Measurements from ENCODE around the gene SMIM30.
"Not testable (repeated sequence)": the region's sequence is repeated elsewhere in the genome, so short reads cannot be mapped to it uniquely, and the experiment has no call there.

Gene SMIM30

GRCh38 chr7:113118074-113118959 is at the start of gene SMIM30:
Gene SMIM30, minus strand, starts transcription at chr7:113118554. Its CDS starts 976 bp downstream, at chr7:113117578.
- DNase-seq: peak in 55 of 56 donors; percentile 16 to 96 (median 85)

- not testable (repeated sequence) for DNase-seq
These were observed 47.8 kb upstream of the SMIM30 start for GRCh38 chr7:113166176-113166575.

DNA sequence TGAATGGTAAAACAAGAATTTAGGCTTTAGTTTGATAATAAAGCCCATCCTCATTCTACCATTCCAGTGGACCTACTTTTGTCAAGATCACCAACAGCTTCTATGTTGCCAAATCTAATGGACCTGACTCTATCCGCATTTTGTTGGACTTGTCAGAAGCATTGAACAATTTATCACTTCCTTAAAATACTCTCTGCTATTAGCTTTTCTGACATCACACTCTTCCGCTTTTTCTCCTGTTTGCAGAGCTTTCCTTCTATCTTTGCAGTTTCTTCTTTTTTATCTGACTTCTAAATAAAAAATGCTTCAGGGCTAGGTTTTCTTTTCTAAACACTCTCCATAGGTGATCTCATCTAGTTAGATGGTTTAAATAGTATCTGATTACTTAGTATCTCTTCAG is 42.7 kb upstream of the SMIM30 start:
- DNase-seq: no peak

DNA sequence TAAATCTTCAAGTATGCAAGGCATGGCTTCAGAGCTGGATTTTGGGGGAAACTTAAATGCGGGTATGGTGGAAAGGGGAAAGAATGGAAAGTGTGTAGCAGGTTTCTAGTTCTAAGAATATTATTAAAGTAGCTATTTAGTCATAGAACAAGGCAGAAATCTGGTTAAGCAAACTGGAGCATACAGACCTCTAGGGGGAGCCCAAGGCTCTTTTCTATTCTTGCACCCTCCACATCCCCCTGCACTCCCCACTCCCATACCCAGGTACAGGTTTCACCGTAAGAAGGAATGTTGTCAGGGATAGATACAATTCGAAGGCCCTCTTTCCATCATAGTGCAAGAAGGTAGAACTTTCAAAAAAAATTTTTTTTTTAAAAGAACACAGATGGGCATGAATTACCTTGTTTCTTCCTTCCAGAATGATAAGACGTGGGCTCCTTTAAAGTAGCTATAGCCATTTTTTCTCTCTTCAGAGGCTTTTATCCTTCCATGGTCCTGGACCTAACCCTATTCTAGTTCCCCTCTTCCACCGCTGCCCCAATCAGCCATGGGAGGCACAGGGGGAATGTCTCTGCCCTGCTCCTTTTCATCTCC is 41.5 kb upstream of the SMIM30 start:
- DNase-seq: no peak

GRCh38 chr7:113158756-113159155 is 40.4 kb upstream of the SMIM30 start:
- DNase-seq: no peak

- DNase-seq: no peak
These were observed 35.8 kb upstream of the SMIM30 start for GRCh38 chr7:113154117-113154516.

DNA sequence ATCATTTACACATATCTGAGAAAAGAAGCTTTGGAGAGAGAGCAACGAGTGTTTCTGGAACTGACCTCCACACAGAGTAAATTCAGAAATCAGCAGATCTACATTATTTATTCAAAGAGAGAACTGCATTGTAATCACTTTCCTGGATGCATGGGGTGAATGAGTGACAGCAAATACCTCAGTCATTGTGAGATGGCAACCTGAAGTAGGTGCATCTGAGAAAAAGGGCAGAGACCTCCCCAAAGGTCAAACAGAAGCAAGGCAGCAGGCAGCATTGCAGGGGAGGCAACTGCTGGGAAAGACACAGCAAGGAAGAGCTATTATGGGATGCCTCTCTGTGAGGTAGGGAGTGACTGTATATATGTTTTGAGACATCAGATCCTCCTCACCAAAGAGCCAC is 26.5 kb upstream of the SMIM30 start:
- no peak for DNase-seq

DNA sequence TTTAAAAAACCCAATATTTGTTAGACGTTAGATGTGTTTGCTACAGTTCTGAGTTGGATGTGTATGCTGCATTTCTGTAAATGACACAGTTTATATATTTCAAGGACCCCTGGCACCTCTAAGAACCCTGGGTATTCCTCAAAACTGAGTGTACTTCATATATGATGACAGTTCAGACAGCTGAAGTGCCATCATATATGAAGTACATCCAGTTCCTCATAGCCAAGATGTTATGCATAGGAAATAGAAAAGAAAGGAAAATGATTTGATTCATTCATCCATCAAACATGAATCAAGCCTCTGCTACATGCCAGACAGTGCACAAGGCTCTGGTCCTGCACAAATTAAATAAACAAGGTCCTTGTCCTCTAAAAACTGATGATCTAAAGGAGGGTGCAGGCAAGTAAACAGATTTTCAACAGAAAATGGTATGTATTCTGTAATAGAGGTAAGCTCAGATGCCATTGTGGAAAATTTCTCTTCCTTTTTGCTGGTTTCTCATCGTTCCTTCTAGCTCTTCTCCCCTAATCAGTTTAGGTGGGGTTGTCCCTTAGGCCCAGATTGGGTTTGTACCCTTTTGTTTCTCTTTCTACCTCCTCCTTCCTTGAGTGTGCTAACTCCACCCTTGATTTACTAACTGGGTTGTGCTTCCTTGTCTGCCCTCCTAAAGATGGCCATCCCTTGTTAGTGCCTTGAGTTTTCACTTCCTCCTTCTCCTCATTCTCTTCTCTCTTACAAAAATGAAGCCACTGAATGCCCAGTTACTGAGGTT is 25.3 kb upstream of the SMIM30 start:
- DNase-seq: no peak

- peak in 1 of 56 donors; percentile 2 for DNase-seq
These were observed 24.2 kb upstream of the SMIM30 start for GRCh38 chr7:113142385-113143119.

DNA sequence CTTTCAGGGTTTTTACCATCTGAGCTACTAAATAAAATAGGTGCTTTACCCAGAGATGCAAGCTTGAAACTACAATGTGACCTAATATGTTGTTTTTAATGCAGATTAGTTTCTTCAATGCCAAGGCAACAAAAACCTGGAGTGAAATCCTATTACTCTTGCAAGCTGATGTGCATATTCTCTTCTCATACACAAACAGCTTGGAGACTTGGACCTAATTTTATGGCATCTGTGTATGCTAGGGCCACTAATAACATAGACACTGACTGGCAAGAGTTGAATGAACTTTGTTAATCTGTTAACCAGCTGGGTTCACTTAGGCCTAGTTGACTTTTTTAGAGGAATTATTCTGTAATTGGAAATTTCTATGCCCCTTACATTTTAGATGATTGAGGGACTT is 23.4 kb upstream of the SMIM30 start:
- DNase-seq: no peak

- DNase-seq: no peak
These were observed 22.6 kb upstream of the SMIM30 start for GRCh38 chr7:113140956-113141355.

- no peak for DNase-seq
These were observed 18.9 kb upstream of the SMIM30 start for GRCh38 chr7:113137241-113137640.

DNA sequence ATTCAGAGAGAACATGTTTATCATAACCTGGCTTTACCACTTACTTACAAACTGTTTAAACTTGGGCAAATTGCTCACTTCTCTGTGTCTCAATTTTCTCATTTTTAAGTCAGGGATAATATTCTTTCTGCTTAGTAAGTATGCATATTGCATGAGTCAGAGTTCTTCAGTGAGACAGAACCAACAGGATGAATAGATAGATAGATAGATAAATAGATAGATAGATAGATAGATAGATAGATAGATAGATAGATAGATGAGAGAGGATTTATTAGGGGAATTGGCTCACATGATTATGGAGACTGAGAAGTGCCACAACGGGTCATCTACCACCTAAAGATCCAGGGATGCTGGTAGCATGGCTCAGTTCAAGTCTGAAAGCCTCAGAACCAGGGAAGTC is 15.7 kb upstream of the SMIM30 start:
- no peak for DNase-seq

DNA sequence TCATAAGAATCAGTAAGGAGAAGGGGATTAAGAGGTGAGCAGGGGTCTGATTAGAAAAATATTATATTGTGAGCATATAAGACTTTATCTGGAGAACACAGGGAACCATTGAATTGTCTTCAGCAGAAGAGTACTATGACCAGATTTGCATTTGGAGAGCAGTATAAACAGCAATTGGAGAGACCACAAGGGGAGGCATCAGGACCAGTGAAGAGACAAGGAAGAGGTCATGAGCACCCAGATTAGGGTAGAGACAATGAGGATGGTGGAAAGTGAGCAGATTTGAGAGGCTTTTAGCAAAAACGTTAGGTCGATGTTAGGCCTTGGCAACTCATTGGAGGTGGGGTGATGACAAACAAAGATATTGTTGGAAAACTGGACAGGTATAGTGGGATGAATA is 13.0 kb upstream of the SMIM30 start:
- no peak for DNase-seq

DNA sequence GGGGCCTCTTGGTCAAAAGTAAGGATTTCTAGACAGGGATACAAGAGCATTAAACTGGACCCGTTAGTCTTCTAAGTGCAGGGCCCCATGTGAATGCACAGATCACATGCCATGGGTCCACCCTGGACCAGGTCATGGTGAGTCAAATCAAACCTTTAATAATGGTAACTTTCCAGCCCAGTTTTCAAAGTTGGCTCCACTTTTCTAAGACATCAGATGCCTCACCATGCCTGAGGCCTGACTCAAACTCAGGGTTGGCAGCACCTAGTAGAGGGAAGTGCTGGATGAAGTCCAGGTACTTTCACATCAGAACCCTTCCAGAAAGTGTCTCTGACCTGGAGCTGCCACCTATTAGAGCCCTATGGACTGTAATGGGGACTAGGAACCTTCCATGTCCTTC is 9.7 kb upstream of the SMIM30 start:
- DNase-seq: no peak

DNA sequence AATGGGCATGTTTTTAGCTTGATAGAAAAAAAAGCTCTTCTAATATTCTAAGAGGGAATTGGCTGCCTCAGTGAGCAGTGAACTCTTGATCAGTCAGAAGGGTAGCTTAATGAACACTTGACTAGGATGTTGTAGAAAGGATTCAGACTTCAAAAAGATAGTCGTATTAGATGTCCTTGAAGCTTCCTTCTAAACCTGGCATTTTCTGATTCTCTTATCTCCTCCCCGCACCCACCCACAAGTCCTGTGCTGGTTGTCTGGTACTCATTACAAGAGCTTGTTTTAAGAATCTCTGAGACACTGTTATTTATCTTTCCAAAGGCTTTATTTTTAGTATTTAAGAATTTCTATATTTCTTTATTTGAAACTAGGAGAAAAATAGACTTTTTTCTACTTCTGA is 7.4 kb upstream of the SMIM30 start:
- no peak for DNase-seq

DNA sequence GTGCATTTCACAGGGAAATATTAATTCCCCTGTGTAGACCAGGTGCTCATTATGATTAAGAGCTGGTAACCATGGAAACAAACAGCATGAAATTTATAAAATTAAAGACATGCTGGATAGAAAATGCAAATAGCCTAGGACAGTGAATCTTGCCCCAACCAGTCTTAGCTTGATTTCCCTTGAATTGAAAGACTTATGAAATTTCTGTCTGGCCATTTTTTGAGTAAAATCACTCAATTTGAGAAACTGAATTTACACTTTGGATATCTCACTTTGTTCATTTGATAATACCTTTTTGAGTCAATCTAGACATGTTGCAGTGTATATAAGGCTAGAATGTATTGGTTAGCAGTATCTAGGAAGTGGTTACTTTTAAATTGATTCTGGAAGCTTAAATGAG is 4.4 kb upstream of the SMIM30 start:
- no peak for DNase-seq

- no peak for DNase-seq
These were observed 2.3 kb upstream of the SMIM30 start for GRCh38 chr7:113120647-113121046.

DNA sequence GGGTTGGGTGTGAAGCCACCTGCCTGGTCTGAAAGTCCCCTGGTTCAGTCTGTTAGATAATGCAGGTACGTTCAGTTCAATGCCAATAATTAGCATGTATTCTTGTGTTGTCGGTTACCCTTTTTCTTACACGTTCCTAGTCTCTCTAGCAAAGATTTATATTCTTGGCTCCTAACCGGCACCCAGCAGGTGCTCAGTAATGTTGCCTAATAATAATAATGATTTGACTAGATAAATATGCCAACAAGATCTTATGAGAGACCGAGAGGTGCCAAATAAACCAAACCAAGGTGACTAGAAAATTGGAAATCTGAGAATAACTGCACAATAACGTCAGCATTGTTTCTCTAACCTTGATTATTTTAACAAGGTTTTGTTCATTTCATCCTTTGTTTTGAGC is 1.1 kb upstream of the SMIM30 start:
- no peak for DNase-seq

GRCh38 chr7:113117374-113117774 is 980 bp downstream of the SMIM30 start:
- DNase-seq: not testable (repeated sequence)

DNA sequence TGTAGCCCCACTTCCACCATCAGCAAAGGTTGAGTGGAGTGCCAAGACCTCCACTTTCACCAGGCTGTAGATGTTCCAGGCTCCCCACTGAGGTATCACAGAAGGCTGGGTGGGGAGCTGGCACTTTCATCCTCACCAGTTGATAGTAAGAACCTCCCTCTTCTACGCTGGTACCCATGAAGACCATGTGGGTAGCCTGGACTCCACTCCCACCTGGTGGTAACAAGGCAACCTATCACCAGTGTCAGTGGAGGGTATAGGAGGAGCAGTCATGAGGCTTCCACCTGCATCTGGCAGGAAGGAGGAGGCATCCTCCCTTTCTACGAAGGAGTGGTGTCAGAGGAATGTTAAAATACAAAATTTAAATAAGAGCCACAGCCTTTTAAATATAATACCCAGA is 4.4 kb downstream of the SMIM30 start:
- no peak for DNase-seq

DNA sequence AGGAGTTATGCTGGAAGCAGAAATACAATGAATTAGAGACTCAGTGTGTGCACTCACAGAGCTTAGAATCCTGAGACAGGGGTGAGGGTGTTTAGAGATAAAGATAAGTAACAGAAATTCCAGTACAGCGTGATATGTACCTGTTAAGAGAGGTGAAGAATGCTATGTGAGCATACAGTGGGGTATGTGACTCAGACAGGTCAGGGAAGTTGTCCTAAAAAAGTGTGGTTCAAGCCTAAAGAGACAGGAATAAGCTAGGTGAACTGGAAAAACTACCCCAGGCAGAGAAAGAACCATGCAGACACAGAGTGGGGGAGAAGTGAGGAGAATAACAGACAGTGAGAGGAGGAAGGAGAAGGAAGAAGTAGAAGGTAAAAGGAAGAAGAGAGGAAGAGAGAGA is 8.6 kb downstream of the SMIM30 start:
- DNase-seq: no peak
